ENCODE data around the gene TMEM244.

Gene TMEM244

DNA sequence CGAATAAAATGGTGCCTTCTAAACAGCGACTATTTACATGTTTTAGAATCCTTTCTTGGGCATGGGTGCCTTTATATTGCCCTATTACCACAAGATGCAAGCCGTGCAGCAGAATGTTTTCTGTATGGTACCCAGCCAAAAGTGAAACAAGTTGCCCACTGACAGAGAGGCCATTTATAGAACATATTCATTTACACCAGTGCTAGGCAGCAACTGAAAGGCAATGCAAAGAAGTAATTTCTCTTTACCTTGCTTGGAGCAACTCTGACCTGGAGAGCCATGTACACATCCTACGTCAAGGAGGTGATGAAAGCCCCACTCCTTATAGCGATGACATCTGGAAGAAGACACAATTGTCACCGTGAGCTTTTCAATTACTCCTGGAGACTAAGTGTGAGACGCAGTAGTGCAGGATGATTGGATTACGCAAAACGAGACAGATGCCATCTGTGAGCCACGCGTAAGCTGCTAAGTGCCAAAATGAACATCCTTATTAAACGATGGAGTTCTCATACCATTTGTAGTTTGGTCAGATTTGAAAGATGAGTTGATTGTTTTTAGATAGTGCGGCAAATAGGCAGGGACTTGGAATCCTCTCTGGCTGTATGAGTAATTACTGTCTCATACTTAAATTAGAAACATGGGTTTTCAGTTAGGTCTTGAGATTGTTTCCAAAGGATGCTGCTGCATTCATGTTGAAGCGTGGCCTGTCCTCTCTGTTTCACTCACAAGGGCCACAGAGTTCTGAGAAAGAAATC lies at the start of gene TMEM244:
Gene TMEM244, minus strand, starts transcription at position 408 of the 758 bp plus-strand sequence. Its CDS starts 127 bp downstream, at position 281.
- TF ChIP-seq, protein P1, sequence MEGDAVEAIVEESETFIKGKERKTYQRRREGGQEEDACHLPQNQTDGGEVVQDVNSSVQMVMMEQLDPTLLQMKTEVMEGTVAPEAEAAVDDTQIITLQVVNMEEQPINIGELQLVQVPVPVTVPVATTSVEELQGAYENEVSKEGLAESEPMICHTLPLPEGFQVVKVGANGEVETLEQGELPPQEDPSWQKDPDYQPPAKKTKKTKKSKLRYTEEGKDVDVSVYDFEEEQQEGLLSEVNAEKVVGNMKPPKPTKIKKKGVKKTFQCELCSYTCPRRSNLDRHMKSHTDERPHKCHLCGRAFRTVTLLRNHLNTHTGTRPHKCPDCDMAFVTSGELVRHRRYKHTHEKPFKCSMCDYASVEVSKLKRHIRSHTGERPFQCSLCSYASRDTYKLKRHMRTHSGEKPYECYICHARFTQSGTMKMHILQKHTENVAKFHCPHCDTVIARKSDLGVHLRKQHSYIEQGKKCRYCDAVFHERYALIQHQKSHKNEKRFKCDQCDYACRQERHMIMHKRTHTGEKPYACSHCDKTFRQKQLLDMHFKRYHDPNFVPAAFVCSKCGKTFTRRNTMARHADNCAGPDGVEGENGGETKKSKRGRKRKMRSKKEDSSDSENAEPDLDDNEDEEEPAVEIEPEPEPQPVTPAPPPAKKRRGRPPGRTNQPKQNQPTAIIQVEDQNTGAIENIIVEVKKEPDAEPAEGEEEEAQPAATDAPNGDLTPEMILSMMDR (conservative IDR thresholded peaks at IDR 0.05; ENCODE audit: low read depth, low read length) = no peak
- H3K4me3 ChIP-seq (ENCODE audit: low read length) = no peak within 1 kb of the TSS
- DNase-seq (ENCODE audit: low read depth) = no peak

- H3K4me3 ChIP-seq (ENCODE audit: low read length) = no peak overlapping the region
- DNase-seq (ENCODE audit: low read depth) = no peak
- TF ChIP-seq, protein P1 (conservative IDR thresholded peaks at IDR 0.05; ENCODE audit: low read depth, low read length) = no peak
Measured at GRCh38 chr6:129908858-129909257, 47.7 kb upstream of the TMEM244 start.

DNA sequence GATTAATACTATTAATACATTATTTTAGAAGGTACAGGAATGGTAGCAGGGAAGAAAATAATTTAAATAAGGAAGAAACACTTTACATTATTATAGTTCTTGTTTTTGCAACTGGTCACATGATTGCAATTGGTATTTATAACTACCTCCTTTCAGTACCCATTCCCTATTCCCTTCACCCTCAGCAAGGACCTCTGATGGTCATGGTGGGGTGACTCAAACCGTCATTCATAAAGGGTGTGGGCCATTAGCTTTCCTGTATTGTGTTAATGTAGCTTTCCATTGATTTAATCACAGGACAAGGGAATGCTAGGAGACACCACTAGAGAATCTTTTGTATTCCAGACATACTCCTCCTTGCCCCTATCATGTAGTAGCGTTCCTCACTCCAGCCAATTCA lies 47.2 kb upstream of the TMEM244 start:
- DNase-seq (ENCODE audit: low read depth) = no peak
- TF ChIP-seq, protein P1 (conservative IDR thresholded peaks at IDR 0.05; ENCODE audit: low read depth, low read length) = no peak
- no peak overlapping the region for H3K4me3 ChIP-seq (ENCODE audit: low read length)

GRCh38 chr6:129906515-129907077 lies 45.5 kb upstream of the TMEM244 start:
- DNase-seq (ENCODE audit: low read depth) = no peak
- H3K4me3 ChIP-seq (ENCODE audit: low read length) = no peak overlapping the region
- TF ChIP-seq, protein P1 (conservative IDR thresholded peaks at IDR 0.05; ENCODE audit: low read depth, low read length) = no peak

- no peak overlapping the region for H3K4me3 ChIP-seq (ENCODE audit: low read length)
- no peak for DNase-seq (ENCODE audit: low read depth)
- TF ChIP-seq, protein P1 (conservative IDR thresholded peaks at IDR 0.05; ENCODE audit: low read depth, low read length) = no peak
Measured at GRCh38 chr6:129903082-129903481, 42.0 kb upstream of the TMEM244 start.

DNA sequence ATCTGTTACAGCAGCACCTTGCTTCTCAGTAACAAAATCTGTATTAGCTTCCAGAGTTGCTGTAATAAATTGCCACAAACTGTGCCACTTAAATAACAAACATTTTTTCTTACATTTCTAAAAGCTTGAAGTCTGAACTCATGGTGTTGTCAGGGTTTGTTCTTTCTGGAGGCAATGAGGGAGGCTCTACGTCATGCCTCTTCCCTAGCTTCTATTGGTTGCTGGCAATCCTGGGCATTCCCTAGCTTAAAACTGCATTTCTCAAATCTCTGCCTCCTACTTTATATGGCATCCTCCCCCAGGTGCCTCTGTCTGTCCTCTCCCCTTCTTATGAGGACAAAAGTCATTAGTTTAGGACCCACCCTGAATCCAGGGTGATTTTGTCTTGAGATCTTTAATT lies 41.6 kb upstream of the TMEM244 start:
- H3K4me3 ChIP-seq (ENCODE audit: low read length) = no peak overlapping the region
- no peak for DNase-seq (ENCODE audit: low read depth)
- TF ChIP-seq, protein P1 (conservative IDR thresholded peaks at IDR 0.05; ENCODE audit: low read depth, low read length) = no peak

DNA sequence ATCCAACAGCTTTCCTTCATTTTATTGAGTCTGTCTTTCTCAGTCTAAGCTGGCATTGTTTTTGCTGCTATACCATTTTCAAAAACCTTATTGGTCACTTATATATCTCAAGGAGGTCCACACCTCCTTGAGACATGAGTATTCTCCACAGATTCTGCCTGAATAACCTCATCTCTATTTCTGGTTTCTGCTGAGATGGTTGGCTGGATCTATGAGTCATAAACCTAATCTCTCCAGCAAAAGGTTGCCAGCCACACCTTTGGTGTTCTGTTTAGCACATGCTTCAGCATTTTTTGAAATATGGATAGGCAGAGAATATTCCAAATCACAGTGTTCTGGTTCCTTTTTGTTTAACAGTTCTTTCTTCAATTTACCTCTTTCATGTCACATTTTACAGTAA lies 40.8 kb upstream of the TMEM244 start:
- no peak overlapping the region for H3K4me3 ChIP-seq (ENCODE audit: low read length)
- TF ChIP-seq, protein P1 (conservative IDR thresholded peaks at IDR 0.05; ENCODE audit: low read depth, low read length) = no peak
- peak; percentile 18 for DNase-seq (ENCODE audit: low read depth)

All from retinal pigment epithelial cell (primary cell).